Skeletal muscle satellite cell (primary cell): ENCODE results near the gene EPHB1. TPM values are rescaled to one million over a fixed set of nuclear protein-coding genes. Genes with fewer than 3 reads are reported as not detected.
A peak's percentile ranks its signal among the peaks of the same experiment; 100 is the strongest.

Source experiments
- H3K27me3 ChIP-seq: 2 replicates; pipeline ENCODE4 v1.7.0; 2013; ENCODE audit warnings: low read length; ENCODE audit not compliant: control insufficient read depth, insufficient read depth
- H3K36me3 ChIP-seq: 2 replicates; pipeline ENCODE4 v1.7.0; 2013; ENCODE audit warnings: mild to moderate bottlenecking, control low read depth, low read length; ENCODE audit not compliant: insufficient read depth
- H3K4me1 ChIP-seq: 2 replicates; pipeline ENCODE4 v1.7.0; 2013; ENCODE audit warnings: low read length; ENCODE audit not compliant: control insufficient read depth, insufficient read depth
- H3K4me2 ChIP-seq: 2 replicates; pipeline ENCODE4 v1.7.0; 2013; ENCODE audit warnings: mild to moderate bottlenecking, low read length
- H3K4me3 ChIP-seq: 2 replicates; pipeline ENCODE4 v1.7.0; 2013; ENCODE audit warnings: low read length
- H3K9ac ChIP-seq: 2 replicates; pipeline ENCODE4 v1.7.0; 2013; ENCODE audit warnings: mild to moderate bottlenecking, low read depth, low read length, moderate library complexity
- H3K9me3 ChIP-seq: replicated peaks from 2 replicates; pipeline ENCODE4 v1.7.0; 2013; ENCODE audit warnings: mild to moderate bottlenecking, control low read depth, low read length
- total RNA-seq: library from RNA; depleted of rRNA; stranded (reverse); fragments of >200 nt; gene quantifications from 2 replicates; pipeline ENCODE4 v1.2.3, GENCODE V29; 2012; rRNA removed

The EPHB1 gene
- 0.25 and 0.87 TPM in 2 replicates for total RNA-seq

DNA sequence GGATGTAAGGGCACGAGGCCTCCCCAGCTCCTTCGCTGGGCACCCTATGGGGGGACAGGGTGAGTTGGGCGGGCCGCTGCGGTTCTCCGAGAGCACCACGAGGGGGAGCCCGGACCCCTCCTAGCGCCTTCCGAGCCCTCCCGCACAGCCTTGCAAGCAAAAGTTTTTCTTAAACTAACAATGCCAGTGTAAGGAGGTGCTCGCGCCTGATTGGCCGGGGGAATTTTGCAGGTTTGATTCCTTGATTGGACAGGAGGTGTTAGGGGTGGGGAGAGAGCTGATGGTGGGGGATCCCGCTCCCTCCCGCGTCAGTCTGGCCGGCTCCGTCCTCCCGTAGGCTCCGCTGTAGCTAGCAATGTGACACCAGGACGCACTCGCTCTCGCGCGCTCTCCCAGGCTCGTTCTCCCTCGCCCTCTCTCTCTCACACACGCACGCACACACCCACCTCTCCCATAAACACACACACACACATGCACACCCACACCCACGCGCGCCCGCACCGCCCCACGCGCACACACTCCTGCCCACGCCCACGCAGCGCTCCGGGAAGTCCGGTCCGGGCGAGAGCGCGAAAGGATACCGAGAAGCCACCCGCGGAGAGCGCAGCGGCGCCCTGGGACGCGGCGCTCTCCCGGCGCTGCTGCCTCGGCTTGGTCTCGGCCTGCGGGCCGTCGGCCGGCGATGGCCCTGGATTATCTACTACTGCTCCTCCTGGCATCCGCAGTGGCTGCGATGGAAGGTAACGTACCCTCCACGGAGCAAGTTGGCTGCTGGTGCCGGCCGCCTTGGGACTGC is at the start of gene EPHB1:
EPHB1 (plus strand) TSS at position 311 of the 796 bp plus-strand sequence.
- no peaks in the 10 kb centered on the region for H3K36me3 ChIP-seq
- peak within 1 kb of the TSS; percentile 97 for H3K4me2 ChIP-seq
- H3K9ac ChIP-seq: peak within 1 kb of the TSS; percentile 56
- H3K9me3 ChIP-seq: no peaks in the 10 kb centered on the region
- peaks cover 65% of the 10 kb centered on the region for H3K27me3 ChIP-seq
- H3K4me3 ChIP-seq: peak within 1 kb of the TSS; percentile 76
- peaks cover 17% of the 10 kb centered on the region for H3K4me1 ChIP-seq

- Histone ChIP-seq H3K9ac (no peak overlapping the region), H3K4me1 (no peaks in the 10 kb centered on the region), H3K27me3 (peaks cover 7% of the 10 kb centered on the region), H3K4me3 (no peak overlapping the region), H3K36me3 (no peaks in the 10 kb centered on the region), H3K4me2 (no peak overlapping the region), H3K9me3 (no peaks in the 10 kb centered on the region)
Observed at GRCh38 chr3:134748698-134749097, 46.4 kb upstream of the EPHB1 start.

GRCh38 chr3:134749174-134749573 is 45.9 kb upstream of the EPHB1 start:
- Histone ChIP-seq H3K9ac (no peak overlapping the region), H3K9me3 (no peaks in the 10 kb centered on the region), H3K4me1 (no peaks in the 10 kb centered on the region), H3K27me3 (peaks cover 7% of the 10 kb centered on the region), H3K4me3 (no peak overlapping the region), H3K36me3 (no peaks in the 10 kb centered on the region), H3K4me2 (no peak overlapping the region)

GRCh38 chr3:134749802-134750553 is 45.1 kb upstream of the EPHB1 start:
- Histone ChIP-seq H3K9ac (no peak overlapping the region), H3K27me3 (peaks cover 7% of the 10 kb centered on the region), H3K9me3 (no peaks in the 10 kb centered on the region), H3K4me1 (no peaks in the 10 kb centered on the region), H3K4me2 (no peak overlapping the region), H3K4me3 (no peak overlapping the region), H3K36me3 (no peaks in the 10 kb centered on the region)

- no peak overlapping the region for H3K4me3 ChIP-seq
- no peaks in the 10 kb centered on the region for H3K36me3 ChIP-seq
- H3K9ac ChIP-seq: no peak overlapping the region
- H3K4me1 ChIP-seq: no peaks in the 10 kb centered on the region
- no peaks in the 10 kb centered on the region for H3K9me3 ChIP-seq
- H3K27me3 ChIP-seq: peaks cover 17% of the 10 kb centered on the region
- no peak overlapping the region for H3K4me2 ChIP-seq
Observed at GRCh38 chr3:134751831-134752230, 43.2 kb upstream of the EPHB1 start.

DNA sequence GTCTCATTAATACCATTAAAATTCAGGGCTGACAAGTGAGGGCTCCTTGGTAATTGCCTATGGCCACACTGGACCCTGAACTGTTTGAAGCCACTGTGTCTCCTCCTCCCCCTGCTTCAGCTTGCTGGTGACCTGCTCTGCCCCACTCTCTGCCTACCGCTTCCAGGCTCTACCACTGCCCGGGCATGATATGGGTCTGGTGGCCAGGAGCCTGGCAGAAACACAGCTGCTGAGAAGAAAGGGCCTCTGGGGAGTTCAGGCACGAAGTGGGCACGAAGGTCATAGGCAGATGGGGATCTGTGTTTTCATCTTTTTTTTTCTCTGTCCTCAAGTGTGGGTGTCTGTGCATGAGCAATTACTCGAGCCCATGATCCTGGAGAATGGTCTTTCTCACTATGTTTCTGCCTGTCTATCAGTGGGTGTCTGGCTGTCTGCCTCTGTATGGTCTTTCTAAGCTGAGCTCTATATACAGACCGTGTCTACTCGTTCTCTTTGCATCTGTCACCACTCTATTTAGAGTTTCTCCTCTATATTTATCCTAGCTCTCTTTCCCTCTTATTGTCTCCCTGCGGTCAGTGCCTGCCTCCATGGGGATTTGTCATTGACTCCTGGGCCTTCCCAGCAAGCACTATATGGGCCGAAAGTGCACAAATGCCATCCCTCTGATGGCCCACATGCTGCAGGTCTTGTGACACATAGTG is 42.1 kb upstream of the EPHB1 start:
- Histone ChIP-seq H3K4me2 (no peak overlapping the region), H3K4me1 (no peaks in the 10 kb centered on the region), H3K9me3 (no peaks in the 10 kb centered on the region), H3K4me3 (no peak overlapping the region), H3K9ac (no peak overlapping the region), H3K27me3 (peaks cover 21% of the 10 kb centered on the region), H3K36me3 (no peaks in the 10 kb centered on the region)

GRCh38 chr3:134753999-134754742 is 40.9 kb upstream of the EPHB1 start:
- Histone ChIP-seq H3K9me3 (no peaks in the 10 kb centered on the region), H3K9ac (no peak overlapping the region), H3K4me2 (no peak overlapping the region), H3K4me1 (no peaks in the 10 kb centered on the region), H3K36me3 (no peaks in the 10 kb centered on the region), H3K4me3 (no peak overlapping the region), H3K27me3 (peaks cover 23% of the 10 kb centered on the region)

GRCh38 chr3:134754768-134755559 is 40.1 kb upstream of the EPHB1 start:
- H3K27me3 ChIP-seq: peaks cover 26% of the 10 kb centered on the region
- no peak overlapping the region for H3K4me2 ChIP-seq
- H3K36me3 ChIP-seq: no peaks in the 10 kb centered on the region
- H3K9ac ChIP-seq: no peak overlapping the region
- no peak overlapping the region for H3K4me3 ChIP-seq
- no peaks in the 10 kb centered on the region for H3K9me3 ChIP-seq
- H3K4me1 ChIP-seq: no peaks in the 10 kb centered on the region

DNA sequence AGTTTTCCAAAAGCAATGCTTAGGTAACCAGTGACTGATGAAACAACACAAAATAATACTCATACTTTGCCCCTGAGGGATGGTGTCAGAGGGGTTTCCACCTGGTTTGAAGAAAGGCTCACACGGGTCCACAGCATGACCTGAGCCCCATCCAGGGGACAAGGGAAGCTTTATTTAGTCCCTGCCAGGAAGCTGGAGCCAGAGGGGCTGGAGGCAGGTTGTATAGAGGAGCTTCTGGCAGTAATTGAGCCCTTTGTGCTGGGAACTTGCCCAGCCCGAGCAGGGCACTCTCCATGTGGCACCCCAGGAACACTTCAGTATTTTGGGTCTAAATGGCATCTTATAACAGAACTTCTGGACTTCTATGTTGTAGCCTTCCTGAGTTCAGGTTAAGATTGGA is 39.2 kb upstream of the EPHB1 start:
- Histone ChIP-seq H3K9me3 (no peaks in the 10 kb centered on the region), H3K4me3 (no peak overlapping the region), H3K9ac (no peak overlapping the region), H3K36me3 (no peaks in the 10 kb centered on the region), H3K4me1 (no peaks in the 10 kb centered on the region), H3K27me3 (peaks cover 23% of the 10 kb centered on the region), H3K4me2 (no peak overlapping the region)

DNA sequence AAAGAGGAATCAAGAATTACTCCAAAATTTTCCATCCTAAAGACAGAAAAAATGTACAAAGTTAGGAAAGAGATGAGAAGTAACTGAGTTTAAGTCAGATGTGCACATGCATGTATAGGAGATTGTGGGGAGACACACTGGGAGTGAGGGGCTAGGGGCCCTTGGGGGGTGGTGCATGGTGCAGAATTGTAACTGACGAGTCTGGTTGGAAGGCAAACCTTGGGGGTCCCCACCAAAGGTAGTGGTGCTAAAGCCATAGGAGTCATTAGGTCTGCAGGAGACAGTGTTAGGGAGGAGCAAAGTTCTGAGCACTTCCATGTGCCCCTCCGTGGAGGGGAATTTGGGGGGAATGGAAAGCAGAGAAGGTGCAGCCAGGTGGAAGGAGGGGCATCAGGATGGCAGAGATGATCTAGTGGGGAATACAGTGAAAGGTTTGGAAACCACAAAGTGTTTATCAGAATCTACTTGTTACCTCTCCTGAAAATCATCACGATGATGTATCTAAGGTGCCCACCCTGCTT is 37.5 kb upstream of the EPHB1 start:
- Histone ChIP-seq H3K4me3 (no peak overlapping the region), H3K9me3 (no peaks in the 10 kb centered on the region), H3K4me1 (no peaks in the 10 kb centered on the region), H3K36me3 (no peaks in the 10 kb centered on the region), H3K4me2 (no peak overlapping the region), H3K9ac (no peak overlapping the region), H3K27me3 (peaks cover 23% of the 10 kb centered on the region)
